SHP77 (cell line): ENCODE measurements around the gene PGP.
A peak's percentile ranks its signal among the peaks of the same experiment; 100 is the strongest.
"Not testable (repeated sequence)": the region's sequence is repeated elsewhere in the genome, so short reads cannot be mapped to it uniquely, and the experiment has no call there.

Source experiments
- DNase-seq, 2 experiments: peaks; one replicate each; lab custom pipeline; 2025; lab: John Stamatoyannopoulos, UW

Gene PGP

GRCh38 chr16:2216330-2216729 is 1.7 kb upstream of the PGP start:
- no peak for DNase-seq

GRCh38 chr16:2213817-2214718 is 572 bp downstream of the PGP start:
- no peak for DNase-seq

- no peak for DNase-seq
Observed at GRCh38 chr16:2212362-2213324, 2.0 kb downstream of the PGP start.

GRCh38 chr16:2211923-2212347 is 2.7 kb downstream of the PGP start:
- no peak for DNase-seq

GRCh38 chr16:2210386-2211365 is 4.0 kb downstream of the PGP start, which contains the start of gene BRICD5:
Gene BRICD5 (minus strand): TSS chr16:2210863. CDS start chr16:2210833, 30 bp downstream.
- no peak for DNase-seq

GRCh38 chr16:2210009-2210332 is 4.7 kb downstream of the PGP start:
- DNase-seq: no peak

- DNase-seq: peak; percentile 58 to 84
Observed at GRCh38 chr16:2209258-2210008, 5.2 kb downstream of the PGP start.

GRCh38 chr16:2208772-2209171 is 5.9 kb downstream of the PGP start:
- DNase-seq: no peak

GRCh38 chr16:2208308-2208707 is 6.3 kb downstream of the PGP start:
- DNase-seq: peak; percentile 52 to 71

- no peak for DNase-seq
Observed at GRCh38 chr16:2207872-2208271, 6.8 kb downstream of the PGP start.

GRCh38 chr16:2206780-2207433 is 7.7 kb downstream of the PGP start:
- DNase-seq: peak; percentile 34 to 39

GRCh38 chr16:2206420-2206779 is 8.2 kb downstream of the PGP start:
- no peak for DNase-seq

- DNase-seq: no peak
Observed at GRCh38 chr16:2205967-2206313, 8.7 kb downstream of the PGP start.

GRCh38 chr16:2205104-2205966 is 9.3 kb downstream of the PGP start, which contains the start of gene MLST8:
Gene MLST8 (plus strand): TSS chr16:2205454. CDS start chr16:2206086, 632 bp downstream.
- peak; percentile 73 to 75 for DNase-seq

- no peak for DNase-seq
Observed at GRCh38 chr16:2204416-2205103, 10.1 kb downstream of the PGP start.

- not testable (repeated sequence) for DNase-seq
Observed at GRCh38 chr16:2203119-2203688, 11.4 kb downstream of the PGP start.

- no peak for DNase-seq
Observed at GRCh38 chr16:2200313-2200712, 14.3 kb downstream of the PGP start.

- no peak for DNase-seq
Observed at GRCh38 chr16:2199621-2200139, 15.0 kb downstream of the PGP start.
